Peyer's patch (tissue), 4 donors: ENCODE data around the gene IL6. TPM values are rescaled to one million over a fixed set of nuclear protein-coding genes. Genes with fewer than 3 reads are reported as not detected.

ENCODE experiments used
- DNase-seq, 3 donors: peaks; one replicate each; pipeline ENCODE4 v3.0.0-alpha.2; 2017 to 2019
- H3K27ac ChIP-seq, 4 donors: fragments of 200-600 bp; sonication (generic); one replicate each; pipeline ENCODE4 v1.5.1; 2016 to 2019
- H3K27me3 ChIP-seq, 2 donors: fragments of 200-600 bp; sonication (generic); one replicate each; pipeline ENCODE4 v1.5.1; 2019
- H3K36me3 ChIP-seq, 3 donors: fragments of 200-600 bp; sonication (generic); one replicate each; pipeline ENCODE4 v1.5.1; 2016 to 2019
- H3K4me1 ChIP-seq, 4 donors: fragments of 200-600 bp; sonication (generic); one replicate each; pipeline ENCODE4 v1.5.1; 2016 to 2019
- H3K4me3 ChIP-seq, 4 donors: fragments of 200-600 bp; sonication (generic); 1 replicate in 3 of 4; 2 replicates in 1 of 4; pipeline ENCODE4 v1.5.1; 2016 to 2019; ENCODE audit warnings: mild to moderate bottlenecking in 1 of 4
- H3K9me3 ChIP-seq, 4 donors: fragments of 200-600 bp; sonication (generic); one replicate each; pipeline ENCODE4 v1.5.1; 2016 to 2019; ENCODE audit warnings: mild to moderate bottlenecking in 1 of 4
- CTCF ChIP-seq, 6 experiments: fragments of 450-650 bp in 4 of 6; fragments of 200-600 bp in 2 of 6; sonication (generic) in 1 of 6; IDR thresholded peaks; one replicate each; pipeline ENCODE4 v1.5.1; 2017 to 2019; ENCODE audit warnings: antibody characterized with exemption in 6 of 6, mild to moderate bottlenecking in 3 of 6, moderate library complexity in 1 of 6
- POLR2A ChIP-seq, 2 donors: fragments of 450-650 bp; IDR thresholded peaks; one replicate each; pipeline ENCODE4 v1.5.1; 2017; ENCODE audit warnings: antibody characterized with exemption in 2 of 2, mild to moderate bottlenecking in 2 of 2, moderate library complexity in 2 of 2
- total RNA-seq, 4 donors: library from RNA; depleted of rRNA; stranded (reverse); fragments of >200 nt; gene quantifications; one replicate each; pipeline ENCODE4 v1.1.0, GENCODE V29; 2016

The IL6 gene
- total RNA-seq, 4 donors from 2014 or later = 0.94 to 5.0 TPM; not detected in 2

- no peak overlapping the region for H3K4me3 ChIP-seq
- H3K36me3 ChIP-seq = no peaks in the 10 kb centered on the region
- no peaks in the 10 kb centered on the region for H3K9me3 ChIP-seq
- no peak overlapping the region for H3K27ac ChIP-seq
- peaks cover 0 to 20% (median 1%) of the 10 kb centered on the region in 4 donors for H3K4me1 ChIP-seq
- DNase-seq = no peak
- TF ChIP-seq CTCF (IDR thresholded peaks at IDR 0.05) = no peak
- no peak for TF ChIP-seq POLR2A (IDR thresholded peaks at IDR 0.05)
- H3K27me3 ChIP-seq = no peaks in the 10 kb centered on the region
Measured at GRCh38 chr7:22724861-22725260, 2.1 kb upstream of the IL6 start.

GRCh38 chr7:22725585-22725984, 1.4 kb upstream of the IL6 start:
- Histone ChIP-seq H3K4me1 (peaks cover 0 to 20% (median 1%) of the 10 kb centered on the region in 4 donors), H3K36me3 (no peaks in the 10 kb centered on the region), H3K9me3 (no peaks in the 10 kb centered on the region), H3K4me3 (no peak overlapping the region), H3K27ac (peak overlapping the region in 1 of 4 donors; percentile 27), H3K27me3 (no peaks in the 10 kb centered on the region)
- DNase-seq = no peak
- TF ChIP-seq POLR2A (IDR thresholded peaks at IDR 0.05) = no peak
- peak in 1 of 6 experiments; percentile 13 for TF ChIP-seq CTCF (IDR thresholded peaks at IDR 0.05)

GRCh38 chr7:22726345-22726906, 574 bp upstream of the IL6 start:
- H3K4me1 ChIP-seq = peaks cover 0 to 20% (median 1%) of the 10 kb centered on the region in 4 donors
- no peaks in the 10 kb centered on the region for H3K9me3 ChIP-seq
- no peaks in the 10 kb centered on the region for H3K36me3 ChIP-seq
- peak overlapping the region in 3 of 4 donors; percentile 27 to 39 (median 28) for H3K4me3 ChIP-seq
- DNase-seq = peak in 2 of 3 donors; percentile 46 to 72
- no peaks in the 10 kb centered on the region for H3K27me3 ChIP-seq
- H3K27ac ChIP-seq = peak overlapping the region in 1 of 4 donors; percentile 27
- TF ChIP-seq CTCF (IDR thresholded peaks at IDR 0.05) (peak; percentile 11 to 53 (median 46)), POLR2A (IDR thresholded peaks at IDR 0.05) (no peak)

- peaks cover 0 to 20% (median 1%) of the 10 kb centered on the region in 4 donors for H3K4me1 ChIP-seq
- no peak for DNase-seq
Measured at GRCh38 chr7:22727714-22728035, 675 bp downstream of the IL6 start.

GRCh38 chr7:22728401-22729029, 1.5 kb downstream of the IL6 start:
- no peak overlapping the region for H3K27ac ChIP-seq
- no peaks in the 10 kb centered on the region for H3K9me3 ChIP-seq
- peaks cover 0 to 18% (median 1%) of the 10 kb centered on the region in 4 donors for H3K4me1 ChIP-seq
- TF ChIP-seq CTCF (IDR thresholded peaks at IDR 0.05) (peak in 4 of 6 experiments; percentile 30 to 52 (median 44)), POLR2A (IDR thresholded peaks at IDR 0.05) (no peak)
- H3K36me3 ChIP-seq = no peaks in the 10 kb centered on the region
- DNase-seq = no peak
- no peaks in the 10 kb centered on the region for H3K27me3 ChIP-seq
- H3K4me3 ChIP-seq = no peak overlapping the region

More at GRCh38 chr7:22727714-22728035, 675 bp downstream of the IL6 start:
- Histone ChIP-seq H3K27me3 (no peaks in the 10 kb centered on the region), H3K4me3 (peak overlapping the region in 1 of 4 donors; percentile 39), H3K36me3 (no peaks in the 10 kb centered on the region), H3K27ac (peak overlapping the region in 3 of 4 donors; percentile 26 to 68 (median 64)), H3K9me3 (no peaks in the 10 kb centered on the region)
- TF ChIP-seq CTCF (IDR thresholded peaks at IDR 0.05) (no peak), POLR2A (IDR thresholded peaks at IDR 0.05) (no peak)
